LHCN-M2 (cell line): ENCODE results near the gene SRPK3. TPM values are rescaled to one million over a fixed set of nuclear protein-coding genes. Genes with fewer than 3 reads are reported as not detected.
"Not testable (repeated sequence)": the region's sequence is repeated elsewhere in the genome, so short reads cannot be mapped to it uniquely, and the experiment has no call there.

Experiments used
- DNase-seq: peaks from one replicate; pipeline ENCODE4 v3.0.0-alpha.2; 2012; ENCODE audit warnings: low read depth
- polyA plus RNA-seq: library from polyadenylated mRNA; unstranded; fragments of >200 nt; gene quantifications from one replicate; pipeline ENCODE4 v1.2.1, GENCODE V29; 2012; ENCODE audit warnings: missing spikeins
- total RNA-seq: library from RNA; depleted of rRNA; stranded (reverse); fragments of >200 nt; gene quantifications from 2 replicates; pipeline ENCODE4 v1.2.3, GENCODE V29; 2014; rRNA removed

Gene SRPK3
- total RNA-seq = 0.45 and 1.3 TPM in 2 replicates
- polyA plus RNA-seq = 5.6 TPM

- peak; percentile 28 for DNase-seq
Measured at GRCh38 chrX:153780678-153781427, at the start of gene SRPK3. SRPK3 (plus strand) TSS chrX:153781041; CDS start chrX:153781087, 46 bp downstream.

GRCh38 chrX:153731117-153731844, 49.6 kb upstream of the SRPK3 start:
- no peak for DNase-seq

- DNase-seq = no peak
Measured at GRCh38 chrX:153731845-153732215, 49.0 kb upstream of the SRPK3 start.

GRCh38 chrX:153732401-153732800, 48.4 kb upstream of the SRPK3 start:
- no peak for DNase-seq

GRCh38 chrX:153733651-153734240, 47.1 kb upstream of the SRPK3 start:
- no peak for DNase-seq

GRCh38 chrX:153734871-153735270, 46.0 kb upstream of the SRPK3 start:
- DNase-seq = no peak

- DNase-seq = no peak
Measured at GRCh38 chrX:153735274-153735673, 45.6 kb upstream of the SRPK3 start.

GRCh38 chrX:153736071-153736820, 44.6 kb upstream of the SRPK3 start:
- no peak for DNase-seq

- DNase-seq = no peak
Measured at GRCh38 chrX:153736871-153737441, 43.9 kb upstream of the SRPK3 start.

- no peak for DNase-seq
Measured at GRCh38 chrX:153738056-153738605, 42.7 kb upstream of the SRPK3 start.

GRCh38 chrX:153739754-153740486, 40.9 kb upstream of the SRPK3 start:
- no peak for DNase-seq

GRCh38 chrX:153740631-153741222, 40.1 kb upstream of the SRPK3 start:
- no peak for DNase-seq

- DNase-seq = no peak
Measured at GRCh38 chrX:153741446-153741845, 39.4 kb upstream of the SRPK3 start.

- not testable (repeated sequence) for DNase-seq
Measured at GRCh38 chrX:153742111-153742510, 38.7 kb upstream of the SRPK3 start.

GRCh38 chrX:153742796-153743467, 37.9 kb upstream of the SRPK3 start:
- not testable (repeated sequence) for DNase-seq

GRCh38 chrX:153743468-153744209, 37.2 kb upstream of the SRPK3 start:
- DNase-seq = not testable (repeated sequence)

GRCh38 chrX:153744210-153745066, 36.4 kb upstream of the SRPK3 start:
- no peak for DNase-seq

GRCh38 chrX:153745067-153745433, 35.8 kb upstream of the SRPK3 start:
- DNase-seq = not testable (repeated sequence)
